Panc1 (cell line): ENCODE data around the gene PSMB7. TPM values are rescaled to one million over a fixed set of nuclear protein-coding genes. Genes with fewer than 3 reads are reported as not detected.

Source experiments
- ATAC-seq: fragments of 200-7000 bp; cut with Tn5 transposase; 2 replicates; pipeline ENCODE4 v1.9.1; 2020; ENCODE audit warnings: mild to moderate bottlenecking, moderate library complexity
- BruUV-seq: library from RNA; stranded (reverse); fragments of 400-500 nt; replicated peaks from 2 replicates; lab custom pipeline; 2021; lab: Mats Ljungman, UMichigan
- CTCF ChIA-PET: fragments of 300-600 bp; sonication (Branson Sonifier 250); formaldehyde crosslinking; loops from one replicate; lab custom pipeline; 2022; ENCODE audit warnings: antibody characterized with exemption; lab: Charles Lee
- POLR2A ChIA-PET: fragments of 300-600 bp; sonication (Branson Sonifier 250); formaldehyde crosslinking; loops from one replicate; lab custom pipeline; 2022; ENCODE audit warnings: antibody characterized with exemption; lab: Charles Lee
- DNase-seq: peaks from one replicate; pipeline ENCODE4 v3.0.0-alpha.2; 2010; ENCODE audit warnings: low read depth, low spot score
- H3K27ac ChIP-seq: 2 replicates; pipeline ENCODE4 v1.5.1; 2011; ENCODE audit warnings: mild to moderate bottlenecking, low read length, inconsistent platforms
- H3K27me3 ChIP-seq: fragments of 200-500 bp; sonication (Bioruptor generic); 2 replicates; pipeline ENCODE4 v1.6.0; 2014; ENCODE audit warnings: low read length, inconsistent platforms; ENCODE audit not compliant: control insufficient read depth, insufficient read depth
- H3K36me3 ChIP-seq: fragments of 200-500 bp; sonication (Bioruptor generic); 2 replicates; pipeline ENCODE4 v1.5.1; 2014; ENCODE audit warnings: inconsistent platforms, mild to moderate bottlenecking, low read length, moderate library complexity; ENCODE audit not compliant: control insufficient read depth, insufficient read depth
- H3K4me1 ChIP-seq: 2 replicates; pipeline ENCODE4 v1.5.1; 2011; ENCODE audit warnings: inconsistent platforms, mild to moderate bottlenecking, low read length, moderate library complexity; ENCODE audit not compliant: control insufficient read depth, insufficient read depth
- H3K4me3 ChIP-seq, 2 experiments: 2 replicates each; pipeline ENCODE4 v1.5.1; 2011 to 2012; ENCODE audit warnings: low read depth in 2 of 2, low read length in 2 of 2, mild to moderate bottlenecking in 2 of 2, inconsistent platforms in 1 of 2, moderate library complexity in 1 of 2
- H3K9me3 ChIP-seq: fragments of 200-500 bp; sonication (Bioruptor generic); 2 replicates; pipeline ENCODE4 v1.5.1; 2014; ENCODE audit warnings: low read depth, mild to moderate bottlenecking, inconsistent platforms, low read length, moderate library complexity; ENCODE audit not compliant: control insufficient read depth, insufficient read depth
- CTCF ChIP-seq: fragments of 450-650 bp; IDR thresholded peaks from 2 replicates; pipeline ENCODE4 v1.5.1; 2017; ENCODE audit warnings: mild to moderate bottlenecking
- POLR2AphosphoS5 ChIP-seq: IDR thresholded peaks from 2 replicates; pipeline ENCODE4 v1.6.1; 2012; ENCODE audit warnings: mild to moderate bottlenecking, low read depth, low read length, moderate library complexity
- REST ChIP-seq, 2 experiments: IDR thresholded peaks; 2 replicates each; pipeline ENCODE4 v1.6.1; 2011 to 2012; ENCODE audit warnings: low read depth in 2 of 2, control low read depth in 1 of 2, low read length in 1 of 2, mild to moderate bottlenecking in 1 of 2, moderate library complexity in 1 of 2; ENCODE audit not compliant: insufficient read depth in 1 of 2
- SIN3A ChIP-seq: IDR thresholded peaks from 2 replicates; pipeline ENCODE4 v1.6.1; 2012; ENCODE audit warnings: low read depth, mild to moderate bottlenecking, low read length, moderate library complexity, borderline replicate concordance; ENCODE audit not compliant: insufficient read depth
- TCF7L2 ChIP-seq: IDR thresholded peaks from 2 replicates; pipeline ENCODE4 v1.6.1; 2011; ENCODE audit warnings: mild to moderate bottlenecking, low read depth, low read length, inconsistent platforms
- in situ Hi-C: cut with HindIII; loops from 2 replicates; pipeline ENCODE4 v1.10.0; 2016; ENCODE audit warnings: low sequenced_read_pairs, low pct_unique_long_range_greater_than_20kb
- intact Hi-C: fragments of 100-400 bp; cut with micrococcal nuclease; formaldehyde crosslinking; loops from one replicate; pipeline ENCODE4 v1.10.0; 2022; ENCODE audit not compliant: unreplicated experiment
- total RNA-seq: library from RNA; stranded (reverse); gene quantifications from one replicate; pipeline ENCODE4 v1.2.1, GENCODE V29; 2021; ENCODE audit not compliant: unreplicated experiment

PSMB7 gene
- total RNA-seq, 1 experiment from 2014 or later = 167 TPM

- DNase-seq = no peak
- CTCF ChIA-PET = no interaction called here
Observed at GRCh38 chr9:124331580-124331979, 83.7 kb downstream of the PSMB7 start.

GRCh38 chr9:124330011-124330697 lies 85.1 kb downstream of the PSMB7 start:
- H3K27me3 ChIP-seq = no peaks in the 10 kb centered on the region
- CTCF ChIA-PET = no interaction called here
- DNase-seq (no peak), ATAC-seq (no peak)
- no peaks in the 10 kb centered on the region for H3K36me3 ChIP-seq
- no peak overlapping the region for H3K4me3 ChIP-seq
- in situ Hi-C loops (no loop called here), intact Hi-C loops (no loop called here)
- TSS peak; percentile 22 for BruUV-seq
- no peak overlapping the region for H3K27ac ChIP-seq
- POLR2A ChIA-PET = no interaction called here
- no peaks in the 10 kb centered on the region for H3K9me3 ChIP-seq
- H3K4me1 ChIP-seq = no peaks in the 10 kb centered on the region
- no peak for TF ChIP-seq TCF7L2
- TF ChIP-seq SIN3A = no peak
- no peak for TF ChIP-seq REST (IDR thresholded peaks at IDR 0.05; ENCODE audit: insufficient read depth in 1 of 2, low read depth in 2 of 2, low read length in 1 of 2)
- TF ChIP-seq CTCF = no peak
- TF ChIP-seq POLR2AphosphoS5 = no peak

More at GRCh38 chr9:124331580-124331979, 83.7 kb downstream of the PSMB7 start:
- TF ChIP-seq POLR2AphosphoS5 (no peak), REST (IDR thresholded peaks at IDR 0.05; ENCODE audit: insufficient read depth in 1 of 2, low read depth in 2 of 2, low read length in 1 of 2) (no peak), CTCF (no peak), SIN3A (no peak), TCF7L2 (no peak)
- POLR2A ChIA-PET = no interaction called here
- no peak for ATAC-seq
- Histone ChIP-seq H3K9me3 (no peaks in the 10 kb centered on the region), H3K4me1 (no peaks in the 10 kb centered on the region), H3K27ac (no peak overlapping the region), H3K27me3 (no peaks in the 10 kb centered on the region), H3K4me3 (no peak overlapping the region), H3K36me3 (no peaks in the 10 kb centered on the region)
- in situ Hi-C loops (no loop called here), intact Hi-C loops (no loop called here)
- BruUV-seq = no TSS peak
